K562 (cell line): ENCODE measurements around the gene ANKFN1. TPM values are rescaled to one million over a fixed set of nuclear protein-coding genes. Genes with fewer than 3 reads are reported as not detected.

Experiments used
- AFF4 ChIP-seq: sonication (generic); formaldehyde crosslinking; IDR thresholded peaks from 2 replicates; pipeline ENCODE4 v1.8.0; 2023; ENCODE audit warnings: mild to moderate bottlenecking, missing genetic modification reagents
- ARNT ChIP-seq, 2 experiments: fragments of 450-650 bp; IDR thresholded peaks; 2 replicates each; pipeline ENCODE4 v1.6.1; 2016; ENCODE audit warnings: mild to moderate bottlenecking in 1 of 2
- CCNT2 ChIP-seq: IDR thresholded peaks from 2 replicates; pipeline ENCODE4 v1.6.1; 2011; ENCODE audit warnings: borderline replicate concordance, low read depth, mild to moderate bottlenecking, moderate library complexity, mixed read lengths, low read length; ENCODE audit not compliant: insufficient read length; ENCODE audit errors: extremely low read depth
- GABPB1 ChIP-seq: sonication (generic); formaldehyde crosslinking; IDR thresholded peaks from 2 replicates; pipeline ENCODE4 v1.8.0; 2022; ENCODE audit warnings: mild to moderate bottlenecking, missing genetic modification reagents
- KDM2B ChIP-seq: fragments of 250-450 bp; sonication (Bioruptor Pico); IDR thresholded peaks from 2 replicates; pipeline ENCODE4 v1.8.0; 2021; ENCODE audit warnings: mild to moderate bottlenecking, moderate library complexity
- RERE ChIP-seq: sonication (generic); formaldehyde crosslinking; IDR thresholded peaks from 2 replicates; pipeline ENCODE4 v1.8.0; 2023; ENCODE audit warnings: missing genetic modification reagents, mild to moderate bottlenecking, borderline replicate concordance
- ZEB2 ChIP-seq: fragments of 450-650 bp; IDR thresholded peaks from 2 replicates; pipeline ENCODE4 v1.6.1; 2016
- ZNF175 ChIP-seq: fragments of 200-800 bp; sonication (Bioruptor generic); IDR thresholded peaks from 2 replicates; pipeline ENCODE4 v1.6.1; 2016; ENCODE audit warnings: low read depth, mild to moderate bottlenecking, missing genetic modification characterization, missing compliant biosample characterization
- ZNF740 ChIP-seq, 3 experiments: fragments of 200-800 bp in 1 of 3; sonication (Bioruptor generic) in 1 of 3; sonication (generic) in 1 of 3; formaldehyde crosslinking in 1 of 3; IDR thresholded peaks; 2 replicates each; pipeline versions ENCODE4 v1.6.1 to v1.8.0; 2016 to 2022; ENCODE audit warnings: mild to moderate bottlenecking in 2 of 3, missing compliant biosample characterization in 2 of 3, missing genetic modification characterization in 2 of 3, missing genetic modification reagents in 1 of 3
- polyA plus RNA-seq, 8 experiments: library from polyadenylated mRNA; depleted of rRNA in 4 of 8; stranded (reverse) in 5 of 8; unstranded in 3 of 8; fragments of >200 nt; fragmentation: Nextera tagmentation in 2 of 8; fragmentation: Illumina TruSeq in 1 of 8; extraction: Ambion mirVana in 2 of 8; extraction: Trizol in 1 of 8; gene quantifications; 2 replicates each; pipeline versions ENCODE4 v1.2.1 to v1.2.3, GENCODE V29; 2011 to 2014; ENCODE audit warnings: inconsistent platforms in 1 of 8, missing spikeins in 1 of 8
- total RNA-seq, 7 experiments: library from RNA; depleted of rRNA in 6 of 7; stranded (reverse); fragments of >200 nt in 6 of 7; fragmentation: Illumina TruSeq in 2 of 7; extraction: Trizol in 2 of 7; gene quantifications; 2 replicates each; pipeline versions ENCODE4 v1.2.1 to v1.2.3, GENCODE V29; 2011 to 2021; ENCODE audit warnings: low replicate concordance in 1 of 7

Gene ANKFN1
- total and polyA plus RNA-seq, 9 of the 15 experiments (the other 6 are each of a cell fraction or from before 2014, with no cell fraction given) = 0.04 to 0.39 (median 0.15) TPM; not detected in 1

GRCh38 chr17:56502120-56502654 lies 348.9 kb downstream of the ANKFN1 start (continued):
- TF ChIP-seq ZNF740 (CRISPR knock-in tag; IDR thresholded peaks at IDR 0.05) (no peak), ZNF740 (tag; IDR thresholded peaks at IDR 0.05) (no peak), CCNT2 (no peak), ZEB2 (no peak), KDM2B (CRISPR knock-in tag) (no peak), AFF4 (CRISPR knock-in tag) (no peak), GABPB1 (no peak), ZNF175 (CRISPR knock-in tag) (no peak), RERE (CRISPR knock-in tag) (no peak), ARNT (IDR thresholded peaks at IDR 0.05) (no peak)
